ENCODE results near the gene TCERG1L. TPM values are rescaled to one million over a fixed set of nuclear protein-coding genes. Genes with fewer than 3 reads are reported as not detected.

The TCERG1L gene
- total and polyA plus RNA-seq, 9 of the 15 experiments (the other 6 are each of a cell fraction or from before 2014, with no cell fraction given), result not detected

GRCh38 chr10:131181456-131181855 lies 130.1 kb downstream of the TCERG1L start:
- ChIA-PET POLR2A (no interaction called here), CTCF (ENCODE audit: low intra/inter-chr PET ratio) (no interaction called here)
- H3K9me3 ChIP-seq (replicated peaks; ENCODE audit: control insufficient read depth, insufficient read depth, low read depth, low read length), result no peaks in the 10 kb centered on the region; the same call in 1 of the 2 replicates
- H4K20me1 ChIP-seq (replicated peaks; ENCODE audit: control insufficient read depth, insufficient read depth, low read length), result no peaks in the 10 kb centered on the region
- H3K9ac ChIP-seq (ENCODE audit: insufficient read depth in 1 of 2, low read depth in 2 of 2, low read length in 2 of 2), result no peak overlapping the region
- no TSS peak for BruUV-seq (replicated peaks)
- peaks cover 0 to 7% of the 10 kb centered on the region in 2 experiments; a peak in 1 of 5 replicates for H3K27me3 ChIP-seq (ENCODE audit: control insufficient read depth in 2 of 2, insufficient read depth in 2 of 2, low read length in 2 of 2)
- DNase-seq (ENCODE audit: extremely low read depth in 1 of 4, low spot score in 3 of 4) (no peak), ATAC-seq (no peak), FAIRE-seq (no peak)
- no peaks in the 10 kb centered on the region for H3K9me1 ChIP-seq (ENCODE audit: control insufficient read depth, insufficient read depth, low read length)
- in situ Hi-C loops (cut with MboI), result no loop called here
- WGBS (ENCODE audit: insufficient coverage, low coverage, missing lambda C conversion rate), result 7% methylated on average over 6 of the region's 8 CpGs
- H3K4me2 ChIP-seq (ENCODE audit: insufficient read depth, low read length), result no peak overlapping the region
- H3K27ac ChIP-seq (ENCODE audit: extremely low read depth, low read depth, low read length), result no peak overlapping the region
- no peaks in the 10 kb centered on the region for H3K4me1 ChIP-seq (replicated peaks in 1 of 2; ENCODE audit: control insufficient read depth in 2 of 2, insufficient read depth in 2 of 2, low read length in 2 of 2)
- H3K79me2 ChIP-seq (ENCODE audit: control insufficient read depth, insufficient read depth, low read length), result no peaks in the 10 kb centered on the region
- H3K36me3 ChIP-seq (ENCODE audit: control insufficient read depth, insufficient read depth, low read length), result no peaks in the 10 kb centered on the region
- H2AFZ ChIP-seq (ENCODE audit: low read depth, low read length), result no peak overlapping the region
- TF ChIP-seq ZBTB1 (CRISPR knock-in tag; IDR thresholded peaks at IDR 0.05; ENCODE audit: borderline replicate concordance, low read depth), result no peak
- TF ChIP-seq TSC22D4 (tag; IDR thresholded peaks at IDR 0.05), result no peak
- no peak for TF ChIP-seq ZNF212 (CRISPR knock-in tag; IDR thresholded peaks at IDR 0.05)
- no peak for TF ChIP-seq TEAD1 (CRISPR knock-in tag; IDR thresholded peaks at IDR 0.05)
- TF ChIP-seq TSHZ1 (CRISPR knock-in tag; IDR thresholded peaks at IDR 0.05), result no peak
- TF ChIP-seq SRSF1 (IDR thresholded peaks at IDR 0.05; ENCODE audit: low read depth, low read length), result no peak
- no peak for TF ChIP-seq GATAD2B (IDR thresholded peaks at IDR 0.05; ENCODE audit: borderline replicate concordance)
- TF ChIP-seq RBM22 (IDR thresholded peaks at IDR 0.05; ENCODE audit: low read depth, low read length, poor library complexity, severe bottlenecking), result no peak
- intact Hi-C loops (cut with micrococcal nuclease), result no loop called here
- H3K4me3 ChIP-seq, result no peak overlapping the region
